ENCODE measurements around the gene OAT.
"Not testable (repeated sequence)": the region's sequence is repeated elsewhere in the genome, so short reads cannot be mapped to it uniquely, and the experiment has no call there.

The OAT gene

DNA sequence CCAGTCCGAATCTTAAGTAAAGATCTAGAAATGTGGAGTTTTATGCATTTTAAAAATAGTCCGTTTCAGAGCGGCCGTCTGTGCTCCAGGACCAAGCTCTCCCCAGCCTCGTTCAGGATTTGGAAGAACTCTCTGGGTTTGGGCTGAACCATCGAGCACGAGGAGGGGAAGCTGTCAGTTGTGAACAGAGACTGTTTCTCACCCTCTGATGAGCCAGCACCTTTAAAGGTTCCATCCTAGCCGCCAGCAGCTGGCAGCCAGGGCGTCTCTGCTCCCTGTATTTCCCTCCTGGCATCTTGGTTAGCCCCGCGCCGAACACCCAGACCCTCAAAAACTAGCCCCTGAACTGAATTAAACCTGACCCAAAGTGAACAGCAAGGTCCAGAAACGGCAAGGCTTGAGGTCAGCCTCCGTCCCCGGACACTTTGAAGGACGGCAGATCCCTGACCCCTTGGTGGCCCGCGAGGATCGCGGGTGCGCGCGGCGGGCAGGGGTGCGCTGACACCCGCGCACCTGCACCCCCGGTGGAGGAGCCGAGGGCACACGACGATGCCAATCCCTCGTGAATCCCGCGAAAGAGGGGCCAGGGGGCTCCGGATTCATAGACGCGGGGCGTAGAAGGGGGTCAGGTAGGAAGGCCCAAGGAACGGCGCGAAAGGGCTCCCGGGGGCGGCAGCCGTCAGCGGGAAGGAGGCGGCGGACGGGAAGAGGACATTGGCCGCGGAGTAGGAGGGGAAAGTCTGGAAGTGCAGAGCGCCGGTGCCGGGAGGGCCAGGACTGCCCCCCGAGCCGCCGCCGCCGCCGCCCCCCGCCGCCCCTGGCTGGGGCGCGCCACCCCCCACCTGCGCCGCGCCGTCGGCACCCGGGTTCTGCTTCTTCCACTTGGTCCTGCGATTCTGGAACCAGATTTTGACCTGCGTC is 28.4 kb upstream of the OAT start:
- DNase-seq, result no peak

DNA sequence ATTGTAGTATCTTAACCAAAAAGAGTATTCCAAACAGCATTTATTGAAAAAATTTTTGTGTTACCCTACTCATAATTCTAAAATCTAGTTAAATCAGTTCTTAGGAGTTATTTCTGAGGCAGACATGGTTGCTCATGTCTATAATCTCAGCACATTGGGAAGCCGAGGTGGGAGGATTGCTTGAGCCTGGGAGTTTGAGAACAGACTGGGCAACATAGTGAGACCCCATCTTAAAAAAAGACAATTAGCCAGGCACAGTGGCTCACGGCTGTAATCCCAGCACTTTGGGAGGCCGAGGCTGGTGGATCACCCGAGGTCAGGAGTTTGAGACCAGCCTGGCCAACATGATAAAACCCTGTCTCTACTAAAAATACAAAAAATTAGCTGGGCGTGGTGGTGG is 23.0 kb upstream of the OAT start:
- DNase-seq, result not testable (repeated sequence)

- peak; percentile 48 for DNase-seq
Measured at GRCh38 chr10:124436191-124436638, 17.5 kb upstream of the OAT start.

DNA sequence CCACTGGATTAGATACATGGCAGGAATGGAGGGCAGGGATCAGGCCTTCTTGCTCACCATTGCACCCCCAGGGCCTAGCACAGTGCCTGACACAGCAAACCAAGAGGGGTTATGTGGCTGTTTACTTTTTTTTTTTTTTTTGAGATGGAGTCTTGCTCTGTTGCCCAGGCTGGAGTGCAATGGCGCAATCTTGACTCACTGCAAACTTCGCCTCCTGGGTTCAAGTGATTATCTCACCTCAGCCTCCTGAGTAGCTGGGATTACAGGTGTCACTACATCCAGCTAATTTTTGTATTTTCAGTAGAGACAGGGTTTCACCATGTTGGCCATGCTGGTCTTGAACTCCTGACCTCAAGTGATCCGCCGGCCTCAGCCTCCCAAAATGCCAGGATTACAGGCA is 17.0 kb upstream of the OAT start:
- not testable (repeated sequence) for DNase-seq

DNA sequence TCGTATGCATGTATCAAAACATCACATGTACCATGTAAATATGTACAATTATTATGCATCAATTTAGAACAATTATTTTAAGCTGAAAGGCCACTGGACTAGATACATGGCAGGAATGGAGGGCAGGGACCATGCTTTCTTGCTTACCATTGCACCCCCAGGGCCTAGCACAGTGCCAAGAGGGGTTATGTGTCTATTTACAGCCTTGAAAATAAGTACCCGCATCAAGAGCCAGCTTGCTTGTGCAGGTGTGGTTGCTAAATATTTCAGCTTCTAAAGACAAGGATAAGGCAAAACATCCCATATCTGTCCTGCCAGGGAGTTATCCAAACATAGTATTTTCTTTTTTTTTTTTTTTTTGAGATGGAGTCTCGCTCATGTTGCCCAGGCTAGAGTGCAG is 14.7 kb upstream of the OAT start:
- no peak for DNase-seq

GRCh38 chr10:124430077-124430476 is 11.4 kb upstream of the OAT start:
- DNase-seq, result no peak

GRCh38 chr10:124429576-124429975 is 10.9 kb upstream of the OAT start:
- DNase-seq, result no peak

DNA sequence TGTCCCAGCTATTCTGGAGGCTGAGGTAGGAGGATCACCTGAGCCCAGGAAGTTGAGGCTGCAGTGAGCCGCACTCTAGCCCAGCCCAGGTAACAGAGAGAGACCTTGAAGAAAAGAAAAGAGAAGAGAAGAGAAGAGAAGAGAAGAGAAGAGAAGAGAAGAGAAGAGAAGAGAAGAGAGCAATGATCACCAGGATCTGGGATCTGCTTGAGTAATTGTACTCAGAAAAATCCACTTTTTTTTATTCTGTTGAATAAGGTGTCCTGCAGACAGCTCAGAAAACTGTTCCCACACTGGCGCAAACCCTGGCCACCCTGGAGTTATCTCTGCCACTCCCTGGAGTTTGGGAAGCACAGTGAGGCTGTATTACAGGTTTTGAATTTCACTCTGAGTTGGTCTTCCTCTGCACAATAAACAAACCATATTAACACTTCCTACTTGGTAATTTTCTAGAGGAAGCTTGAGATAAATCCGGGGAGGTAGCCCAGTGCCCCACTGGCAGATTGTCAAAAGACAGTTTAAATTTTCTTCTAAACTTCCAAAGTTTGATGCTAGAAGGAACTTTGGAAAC is 9.6 kb upstream of the OAT start:
- DNase-seq, result no peak

DNA sequence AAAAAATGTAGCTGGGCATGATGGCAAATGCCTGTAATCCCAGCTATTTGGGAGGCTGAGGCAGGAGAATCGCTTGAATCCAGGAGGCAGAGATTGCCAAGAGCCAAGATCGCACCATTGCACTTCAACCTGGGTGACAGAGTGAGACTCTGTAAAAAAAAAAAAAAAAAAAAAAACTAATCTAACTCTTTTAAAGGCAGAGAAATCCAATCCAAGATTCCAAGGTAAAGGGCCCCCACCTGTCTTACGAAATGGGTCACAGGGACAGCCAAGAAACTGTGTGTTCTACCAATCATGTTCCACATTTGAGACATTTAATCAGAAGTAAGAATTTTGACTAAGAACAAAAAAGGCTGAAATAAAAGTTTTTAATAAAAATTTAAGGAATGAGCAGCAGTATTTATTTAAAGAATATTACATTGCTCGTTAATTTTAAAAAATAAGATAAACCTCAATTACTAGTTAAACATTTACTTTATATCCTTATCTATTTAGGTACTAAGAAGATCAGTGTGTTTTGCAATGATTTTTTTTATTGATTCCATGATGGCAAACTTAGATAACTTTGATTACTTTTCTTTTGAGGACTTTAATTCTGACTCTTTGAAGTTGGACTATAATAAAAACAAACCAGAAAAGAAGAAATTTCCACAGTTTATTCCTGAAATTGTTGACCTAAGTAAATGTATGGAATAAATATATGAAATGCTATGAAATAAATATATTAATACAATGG is 6.7 kb upstream of the OAT start:
- DNase-seq, result no peak

- no peak for DNase-seq
Measured at GRCh38 chr10:124423813-124424212, 5.1 kb upstream of the OAT start.

GRCh38 chr10:124422742-124423141 is 4.0 kb upstream of the OAT start:
- no peak for DNase-seq

DNA sequence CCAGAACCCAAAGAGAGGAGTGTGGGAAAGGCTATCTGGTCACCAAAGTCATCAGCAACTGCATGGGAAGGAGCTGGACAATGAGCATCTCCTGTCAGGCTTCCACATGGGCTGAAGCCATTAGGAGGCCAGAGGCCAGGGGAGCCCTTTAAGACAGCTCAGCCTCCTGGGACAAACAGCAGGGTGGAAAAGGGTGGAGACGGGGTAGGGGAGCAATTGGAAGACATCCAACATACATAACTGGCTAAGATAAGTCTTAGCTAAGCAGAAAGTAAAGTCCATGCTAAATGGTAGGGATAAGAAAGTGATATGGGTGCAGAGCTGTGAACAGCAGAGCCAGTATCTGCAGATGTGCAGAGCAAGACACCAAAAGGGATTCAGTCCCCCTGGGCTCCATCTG is 1.5 kb upstream of the OAT start:
- no peak for DNase-seq

- DNase-seq, result no peak
Measured at GRCh38 chr10:124419635-124420034, 912 bp upstream of the OAT start.

GRCh38 chr10:124417895-124418725 is 613 bp downstream of the OAT start:
- DNase-seq, result peak; percentile 42

- DNase-seq, result no peak
Measured at GRCh38 chr10:124416733-124417132, 2.0 kb downstream of the OAT start.

- DNase-seq, result no peak
Measured at GRCh38 chr10:124415210-124415609, 3.5 kb downstream of the OAT start.

- no peak for DNase-seq
Measured at GRCh38 chr10:124414076-124414475, 4.6 kb downstream of the OAT start.

- no peak for DNase-seq
Measured at GRCh38 chr10:124409696-124410095, 9.0 kb downstream of the OAT start.

DNA sequence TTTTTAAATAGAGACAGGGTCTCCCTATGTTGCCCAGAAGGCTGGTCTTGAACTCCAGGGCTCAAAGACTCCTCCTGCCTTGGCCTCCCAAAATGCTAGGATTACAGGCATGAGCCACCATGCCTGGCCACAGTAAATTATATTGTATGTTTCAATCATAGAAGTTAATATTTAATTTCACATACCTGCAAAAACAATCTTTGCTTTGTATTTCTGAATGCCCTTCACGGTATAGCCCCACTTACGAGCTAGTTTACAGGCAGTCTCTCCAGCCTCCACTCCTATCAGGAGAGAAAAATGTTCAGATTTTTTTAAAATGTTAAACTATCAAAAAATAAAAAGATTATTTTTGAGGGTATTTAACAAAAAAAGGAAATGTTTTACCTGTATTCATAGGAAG is 10.4 kb downstream of the OAT start:
- DNase-seq, result no peak

- no peak for DNase-seq
Measured at GRCh38 chr10:124407456-124407855, 11.3 kb downstream of the OAT start.

DNA sequence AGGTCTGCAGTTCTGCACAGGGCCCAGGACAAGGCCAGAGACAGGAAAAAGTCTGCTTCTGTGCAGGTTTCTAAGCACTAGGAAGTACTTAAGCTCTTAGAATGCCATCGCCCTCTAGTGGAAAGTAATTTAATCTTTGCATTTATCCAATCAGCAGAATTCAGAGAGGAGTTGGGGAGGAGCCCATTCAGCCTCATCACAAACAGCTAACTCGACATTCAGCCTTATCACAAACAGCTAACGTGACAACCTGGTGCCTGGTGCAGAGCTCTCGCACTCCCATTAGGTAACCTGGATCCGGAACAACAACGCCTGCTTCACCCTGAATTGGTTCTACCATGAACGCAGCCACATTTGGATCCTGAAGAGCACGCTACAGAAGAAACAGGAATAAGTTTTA is 15.2 kb downstream of the OAT start:
- peak; percentile 81 for DNase-seq

- DNase-seq, result no peak
Measured at GRCh38 chr10:124402273-124402672, 16.4 kb downstream of the OAT start.

GRCh38 chr10:124401633-124402032 is 17.1 kb downstream of the OAT start:
- no peak for DNase-seq
